H9 (cell line): ENCODE data around the gene FARS2. TPM values are rescaled to one million over a fixed set of nuclear protein-coding genes. Genes with fewer than 3 reads are reported as not detected.

Source experiments
- DNase-seq: peaks from one replicate; pipeline ENCODE4 v3.0.0-alpha.2; 2017
- H2AFZ ChIP-seq: one replicate; pipeline ENCODE4 v1.6.1; 2013; ENCODE audit warnings: mild to moderate bottlenecking, low read length, control low read depth, moderate library complexity
- H2AK5ac ChIP-seq: 2 replicates; pipeline ENCODE4 v1.6.1; 2013; ENCODE audit warnings: low read length, control low read depth, mixed read lengths; ENCODE audit not compliant: insufficient read length
- H2BK120ac ChIP-seq: one replicate; pipeline ENCODE4 v1.6.1; 2013; ENCODE audit warnings: low read depth, mild to moderate bottlenecking, low read length, control low read depth, inconsistent platforms; ENCODE audit not compliant: poor library complexity, severe bottlenecking
- H2BK12ac ChIP-seq: 2 replicates; pipeline ENCODE4 v1.6.1; 2013; ENCODE audit warnings: low read length, control low read depth, mixed read lengths, low read depth; ENCODE audit not compliant: insufficient read length
- H2BK15ac ChIP-seq: 2 replicates; pipeline ENCODE4 v1.6.1; 2013; ENCODE audit warnings: low read depth, low read length, control low read depth
- H2BK20ac ChIP-seq: one replicate; pipeline ENCODE4 v1.6.1; 2013; ENCODE audit warnings: low read depth, mild to moderate bottlenecking, low read length, control low read depth, inconsistent platforms; ENCODE audit not compliant: poor library complexity, severe bottlenecking
- H2BK5ac ChIP-seq: 2 replicates; pipeline ENCODE4 v1.6.1; 2013; ENCODE audit warnings: low read length, control low read depth, mixed read lengths; ENCODE audit not compliant: insufficient read length
- H3K14ac ChIP-seq: 2 replicates; pipeline ENCODE4 v1.6.1; 2013; ENCODE audit warnings: low read length, control low read depth; ENCODE audit not compliant: insufficient read depth
- H3K18ac ChIP-seq: 2 replicates; pipeline ENCODE4 v1.6.1; 2013; ENCODE audit warnings: low read depth, mild to moderate bottlenecking, mixed read lengths, low read length, control low read depth; ENCODE audit not compliant: insufficient read length
- H3K23ac ChIP-seq: 2 replicates; pipeline ENCODE4 v1.6.1; 2013; ENCODE audit warnings: low read length, control low read depth, mixed read lengths, low read depth; ENCODE audit not compliant: insufficient read length
- H3K23me2 ChIP-seq: 2 replicates; pipeline ENCODE4 v1.6.1; 2013; ENCODE audit warnings: low read depth, mild to moderate bottlenecking, mixed read lengths, low read length, control low read depth; ENCODE audit not compliant: insufficient read length, poor library complexity, severe bottlenecking
- H3K27ac ChIP-seq: 2 replicates; pipeline ENCODE4 v1.5.1; 2013; ENCODE audit warnings: low read length, control low read depth, mixed read lengths, low read depth; ENCODE audit not compliant: insufficient read length
- H3K27me3 ChIP-seq: 2 replicates; pipeline ENCODE4 v1.6.1; 2013; ENCODE audit warnings: low read length, control low read depth, inconsistent platforms; ENCODE audit not compliant: insufficient read depth
- H3K4ac ChIP-seq: 2 replicates; pipeline ENCODE4 v1.6.1; 2013; ENCODE audit warnings: low read depth, mild to moderate bottlenecking, control low read depth, inconsistent platforms, low read length, moderate library complexity
- H3K4me1 ChIP-seq: 2 replicates; pipeline ENCODE4 v1.6.1; 2013; ENCODE audit warnings: low read length, control low read depth, inconsistent platforms; ENCODE audit not compliant: insufficient read depth
- H3K4me2 ChIP-seq: 2 replicates; pipeline ENCODE4 v1.6.1; 2013; ENCODE audit warnings: low read length, control low read depth, mixed read lengths; ENCODE audit not compliant: insufficient read length, insufficient read depth
- H3K56ac ChIP-seq: 2 replicates; pipeline ENCODE4 v1.6.1; 2013; ENCODE audit warnings: low read depth, mild to moderate bottlenecking, mixed read lengths, low read length, control low read depth; ENCODE audit not compliant: insufficient read length
- H3K79me1 ChIP-seq: 2 replicates; pipeline ENCODE4 v1.6.1; 2013; ENCODE audit warnings: low read depth, mild to moderate bottlenecking, moderate library complexity, low read length, control low read depth, inconsistent platforms; ENCODE audit not compliant: insufficient read depth, poor library complexity, severe bottlenecking
- H3K79me2 ChIP-seq: 2 replicates; pipeline ENCODE4 v1.6.1; 2013; ENCODE audit warnings: low read length, control low read depth, inconsistent platforms; ENCODE audit not compliant: insufficient read depth
- H3K9ac ChIP-seq: 2 replicates; pipeline ENCODE4 v1.6.1; 2013; ENCODE audit warnings: low read length, control low read depth, mixed read lengths; ENCODE audit not compliant: insufficient read length; ENCODE audit errors: extremely low read depth
- H3K9me3 ChIP-seq: one replicate; pipeline ENCODE4 v1.6.1; 2013; ENCODE audit warnings: low read depth, low read length, inconsistent platforms; ENCODE audit not compliant: control insufficient read depth
- H3T11ph ChIP-seq: one replicate; pipeline ENCODE4 v1.6.1; 2013; ENCODE audit warnings: mild to moderate bottlenecking, low read length, control low read depth, inconsistent platforms
- H4K20me1 ChIP-seq: one replicate; pipeline ENCODE4 v1.6.1; 2013; ENCODE audit not compliant: control insufficient read depth, insufficient read length, insufficient read depth
- H4K5ac ChIP-seq: 2 replicates; pipeline ENCODE4 v1.6.1; 2013; ENCODE audit warnings: low read depth, mild to moderate bottlenecking, mixed read lengths, low read length, control low read depth; ENCODE audit not compliant: insufficient read length
- H4K8ac ChIP-seq: replicated peaks from 2 replicates; pipeline ENCODE4 v1.6.1; 2013; ENCODE audit warnings: low read length, control low read depth, mixed read lengths, low read depth; ENCODE audit not compliant: insufficient read length
- H4K91ac ChIP-seq: 2 replicates; pipeline ENCODE4 v1.6.1; 2013; ENCODE audit warnings: low read depth, mild to moderate bottlenecking, moderate library complexity, mixed read lengths, low read length, control low read depth; ENCODE audit not compliant: insufficient read length
- H3K27ac Mint-ChIP-seq, 3 experiments: 2 replicates in 2 of 3; 3 replicates in 1 of 3; pipeline ENCODE4 v1.8.0; 2020 to 2021; ENCODE audit warnings: mixed read lengths in 3 of 3, mild to moderate bottlenecking in 1 of 3, moderate library complexity in 1 of 3
- H3K27me3 Mint-ChIP-seq: 2 replicates; pipeline ENCODE4 v1.8.0; 2021; ENCODE audit warnings: low read depth, mild to moderate bottlenecking, moderate library complexity, mixed read lengths
- H3K36me3 Mint-ChIP-seq, 3 experiments: 2 replicates in 2 of 3; 3 replicates in 1 of 3; pipeline ENCODE4 v1.8.0; 2020 to 2021; ENCODE audit warnings: low read depth in 3 of 3, mixed read lengths in 3 of 3; ENCODE audit not compliant: insufficient read depth in 1 of 3
- H3K4me1 Mint-ChIP-seq, 2 experiments: 2 replicates each; pipeline ENCODE4 v1.8.0; 2020; ENCODE audit warnings: mixed read lengths in 2 of 2
- H3K4me3 Mint-ChIP-seq, 2 experiments: 2 replicates in 1 of 2; 3 replicates in 1 of 2; pipeline ENCODE4 v1.8.0; 2020 to 2021; ENCODE audit warnings: mild to moderate bottlenecking in 2 of 2, mixed read lengths in 2 of 2, moderate library complexity in 1 of 2
- H3K9me3 Mint-ChIP-seq, 2 experiments: 2 replicates in 1 of 2; 3 replicates in 1 of 2; pipeline ENCODE4 v1.8.0; 2020; ENCODE audit warnings: mild to moderate bottlenecking in 2 of 2, mixed read lengths in 2 of 2, moderate library complexity in 1 of 2
- CTCF ChIP-seq: fragments of 200-600 bp; sonication (generic); conservative IDR thresholded peaks from 3 replicates; pipeline ENCODE4 v1.8.0; 2021; ENCODE audit warnings: antibody characterized with exemption, mild to moderate bottlenecking
- WGBS: extraction: QIAGEN DNeasy Blood & Tissue Kit; methylation state at CpG from one replicate; pipeline ENCODE4 v1.1.7; 2013; ENCODE audit warnings: missing lambda C conversion rate, low lambda C conversion rate, mixed read lengths; ENCODE audit not compliant: insufficient read length; ENCODE audit errors: extremely low coverage; 5-methylcytosine and 5-hydroxymethylcytosine counted together
- total RNA-seq: library from RNA; stranded (reverse); gene quantifications from 2 replicates; pipeline ENCODE4 v1.2.1, GENCODE V29; 2021

Gene FARS2
- total RNA-seq, 1 experiment from 2014 or later, result 8.5 TPM

- Histone ChIP-seq H2BK15ac (no peak overlapping the region), H3T11ph (no peak overlapping the region), H2AFZ (no peak overlapping the region), H3K4me2 (no peak overlapping the region), H3K9ac (no peak overlapping the region), H3K27ac (no peak overlapping the region), H2BK12ac (no peak overlapping the region), H2BK20ac (no peak overlapping the region), H3K4me1 (peaks cover 9% of the 10 kb centered on the region; the same call in 1 of the 2 replicates), H4K20me1 (no peaks in the 10 kb centered on the region), H2AK5ac (no peak overlapping the region), H4K8ac (no peak overlapping the region), H4K5ac (no peak overlapping the region), H3K9me3 (no peaks in the 10 kb centered on the region), H4K91ac (no peak overlapping the region), H2BK5ac (no peak overlapping the region), H3K79me2 (no peaks in the 10 kb centered on the region), H3K14ac (no peak overlapping the region), H3K18ac (no peak overlapping the region), H3K23me2 (no peaks in the 10 kb centered on the region), H3K79me1 (no peaks in the 10 kb centered on the region), H2BK120ac (no peak overlapping the region), H3K27me3 (no peaks in the 10 kb centered on the region), H3K56ac (no peak overlapping the region), H3K23ac (no peak overlapping the region), H3K4ac (no peak overlapping the region)
- no peak for DNase-seq
- peak overlapping the region in 1 of 3 experiments; percentile 44; a peak in 1 of 7 replicates for H3K27ac Mint-ChIP-seq
- no CpG with 5 or more reads among the region's 5 CpGs for WGBS
- peaks cover 1 to 8% (median 5%) of the 10 kb centered on the region in 3 experiments; a peak in 3 of 7 replicates for H3K36me3 Mint-ChIP-seq
- H3K9me3 Mint-ChIP-seq, result no peaks in the 10 kb centered on the region
- H3K27me3 Mint-ChIP-seq, result no peaks in the 10 kb centered on the region; the same call in 1 of the 2 replicates
- H3K4me3 Mint-ChIP-seq, result no peak overlapping the region
- TF ChIP-seq CTCF, result no peak
- peaks cover 25 to 41% of the 10 kb centered on the region in 2 experiments for H3K4me1 Mint-ChIP-seq
These were observed 54.6 kb downstream of the FARS2 start for GRCh38 chr6:5315881-5316280.
